Skeletal muscle tissue (tissue), 4 donors: ENCODE results near the gene TMEM245. TPM values are rescaled to one million over a fixed set of nuclear protein-coding genes. Genes with fewer than 3 reads are reported as not detected.

Experiments
- H3K27ac ChIP-seq: one replicate; pipeline ENCODE4 v1.7.0; 2013; ENCODE audit warnings: mild to moderate bottlenecking, low read depth, low read length, inconsistent platforms
- H3K27me3 ChIP-seq, 3 donors: one replicate each; pipeline ENCODE4 v1.7.0; 2013; ENCODE audit warnings: low read length in 3 of 3; ENCODE audit not compliant: control insufficient read depth in 3 of 3, insufficient read depth in 3 of 3
- H3K36me3 ChIP-seq, 3 donors: one replicate each; pipeline ENCODE4 v1.7.0; 2013; ENCODE audit warnings: low read length in 3 of 3; ENCODE audit not compliant: control insufficient read depth in 3 of 3, insufficient read depth in 3 of 3
- H3K4me1 ChIP-seq, 3 donors: one replicate each; pipeline ENCODE4 v1.7.0; 2013; ENCODE audit warnings: low read length in 3 of 3, mild to moderate bottlenecking in 3 of 3; ENCODE audit not compliant: control insufficient read depth in 3 of 3, insufficient read depth in 3 of 3
- H3K4me3 ChIP-seq, 3 donors: one replicate each; pipeline ENCODE4 v1.7.0; 2013; ENCODE audit warnings: low read length in 3 of 3
- H3K9ac ChIP-seq, 3 donors: one replicate each; pipeline ENCODE4 v1.7.0; 2013; ENCODE audit warnings: low read length in 3 of 3, mild to moderate bottlenecking in 3 of 3, moderate library complexity in 2 of 3, low read depth in 1 of 3
- H3K9me3 ChIP-seq, 3 donors: one replicate each; pipeline ENCODE4 v1.7.0; 2013; ENCODE audit warnings: low read length in 3 of 3; ENCODE audit not compliant: control insufficient read depth in 3 of 3
- total RNA-seq: library from RNA; depleted of rRNA; stranded (reverse); fragments of >200 nt; gene quantifications from one replicate; pipeline ENCODE4 v1.2.3, GENCODE V29; 2014
- donor health status: Osteomylitis.

TMEM245 gene
- total RNA-seq, 1 donor from 2014 or later: 62.6 TPM

DNA sequence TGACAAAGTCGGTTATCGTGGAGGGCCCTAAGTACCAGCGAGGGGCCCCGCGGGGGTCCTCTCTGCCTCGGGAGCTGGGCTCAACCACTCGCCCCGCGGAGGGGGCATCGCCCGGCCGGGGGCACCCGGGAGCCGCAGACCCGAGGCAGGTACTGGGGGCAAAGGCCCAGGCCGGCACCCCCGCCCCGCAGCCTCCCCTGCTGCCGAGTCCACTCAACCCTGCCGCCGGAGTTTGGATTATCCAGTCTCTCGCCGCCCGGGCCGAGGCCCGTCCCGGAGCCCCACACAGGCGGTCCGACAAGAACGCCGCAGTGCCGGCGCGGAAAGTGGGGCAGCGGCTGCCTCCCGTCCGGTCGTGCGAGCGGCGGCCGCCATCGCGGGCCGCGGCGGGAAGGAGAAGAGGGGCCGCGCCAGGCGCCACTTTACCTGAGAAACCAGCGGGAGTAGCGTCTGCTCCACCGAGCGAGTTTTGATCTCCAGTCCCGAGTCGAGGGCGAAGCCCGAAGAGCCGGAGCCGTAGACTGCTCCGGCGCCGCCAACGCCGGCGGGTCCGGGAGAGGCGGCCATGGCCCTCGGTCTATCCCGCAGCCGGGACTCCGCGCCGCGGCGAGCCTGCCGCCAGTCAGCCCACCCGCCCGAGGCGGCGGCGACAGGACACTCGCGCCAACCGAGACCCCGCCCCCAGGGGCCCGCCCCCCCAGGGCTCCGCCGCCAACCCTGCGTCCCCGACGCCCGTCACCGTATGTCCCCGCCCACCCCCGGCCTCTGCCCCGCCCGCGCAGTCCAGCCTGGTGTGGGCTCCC lies 106.7 kb downstream of the TMEM245 start, which contains the start of gene CTNNAL1:
Gene CTNNAL1, minus strand, starts transcription at position 624 of the 803 bp plus-strand sequence. Its CDS starts 57 bp downstream, at position 567.
- Histone ChIP-seq H3K36me3 (peaks cover 0 to 2% (median 0%) of the 10 kb centered on the region in 3 donors), H3K4me3 (peak within 1 kb of the TSS; percentile 81 to 87 (median 81)), H3K9me3 (no peaks in the 10 kb centered on the region), H3K4me1 (peaks cover 13 to 41% (median 28%) of the 10 kb centered on the region in 3 donors), H3K9ac (peak within 1 kb of the TSS; percentile 84 to 86 (median 85)), H3K27me3 (no peaks in the 10 kb centered on the region), H3K27ac (peak within 1 kb of the TSS; percentile 87)

DNA sequence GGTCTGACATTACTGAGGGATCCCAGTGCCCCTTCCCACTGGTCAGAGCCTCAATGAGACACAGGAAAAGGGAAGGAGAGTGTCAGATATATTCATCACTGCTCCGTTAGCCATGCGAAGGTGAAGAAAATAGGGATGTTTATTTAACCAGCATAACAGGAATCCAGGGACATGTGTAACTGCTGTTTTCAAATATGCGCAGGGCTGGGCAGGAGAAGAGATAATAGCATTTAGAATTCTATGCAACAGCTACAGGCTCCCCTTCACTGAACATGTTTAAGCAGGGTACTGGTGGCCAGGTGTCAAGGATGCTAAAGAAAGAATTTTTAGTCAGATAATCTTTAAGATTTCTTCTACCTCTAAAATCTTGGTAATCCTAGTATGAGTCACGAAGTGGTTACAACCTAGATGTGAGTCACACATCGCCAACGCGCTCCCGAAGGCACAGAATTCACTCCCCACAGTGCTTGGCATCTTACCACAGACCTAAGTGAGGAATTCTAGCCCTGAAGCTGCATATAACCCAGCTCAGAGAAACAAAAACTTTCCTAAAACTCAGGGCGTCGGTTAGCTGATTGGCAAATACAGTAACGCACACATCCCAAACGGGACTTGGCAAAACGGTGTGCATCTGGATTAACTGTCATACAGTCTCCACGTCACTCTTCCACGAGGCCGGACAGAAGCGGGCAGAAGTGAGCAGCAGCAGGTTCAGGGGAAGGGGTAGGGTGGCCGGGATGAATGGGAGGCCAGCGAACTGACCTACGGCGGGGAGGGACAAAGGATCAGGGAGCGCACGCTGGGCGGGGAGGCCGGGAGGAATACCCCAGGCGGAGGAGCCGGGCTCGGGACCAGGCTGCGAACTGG lies 107.5 kb downstream of the TMEM245 start:
- Histone ChIP-seq H3K9ac (peak overlapping the region; percentile 84 to 86 (median 85)), H3K36me3 (no peaks in the 10 kb centered on the region), H3K9me3 (no peaks in the 10 kb centered on the region), H3K27me3 (no peaks in the 10 kb centered on the region), H3K4me1 (peaks cover 11 to 35% (median 20%) of the 10 kb centered on the region in 3 donors), H3K27ac (peak overlapping the region; percentile 87), H3K4me3 (peak overlapping the region; percentile 79 to 87 (median 81))

DNA sequence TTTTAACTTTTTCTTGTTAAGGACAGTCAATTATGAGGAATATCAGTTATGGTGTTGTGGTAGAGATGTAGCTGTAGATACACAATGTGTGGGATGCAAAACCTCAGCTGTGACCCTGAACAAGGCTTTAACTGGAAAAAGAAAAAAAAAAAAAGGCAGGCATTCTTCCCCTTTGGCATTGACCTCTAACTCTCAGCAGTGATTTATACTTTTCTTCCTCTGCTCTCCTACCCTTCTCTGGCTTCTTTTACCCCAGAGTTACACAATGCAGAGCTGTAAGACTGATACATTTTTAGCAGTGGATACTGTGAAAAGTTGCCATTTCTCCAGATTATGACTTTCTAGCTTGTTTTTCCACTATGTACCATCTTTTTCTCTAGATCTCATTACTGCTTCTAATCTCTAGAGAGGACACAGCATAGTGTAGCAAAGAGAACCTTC lies 108.5 kb downstream of the TMEM245 start:
- Histone ChIP-seq H3K4me1 (peaks cover 11 to 31% (median 16%) of the 10 kb centered on the region in 3 donors), H3K27me3 (no peaks in the 10 kb centered on the region), H3K27ac (no peak overlapping the region), H3K4me3 (no peak overlapping the region), H3K9ac (no peak overlapping the region), H3K9me3 (no peaks in the 10 kb centered on the region), H3K36me3 (no peaks in the 10 kb centered on the region)

DNA sequence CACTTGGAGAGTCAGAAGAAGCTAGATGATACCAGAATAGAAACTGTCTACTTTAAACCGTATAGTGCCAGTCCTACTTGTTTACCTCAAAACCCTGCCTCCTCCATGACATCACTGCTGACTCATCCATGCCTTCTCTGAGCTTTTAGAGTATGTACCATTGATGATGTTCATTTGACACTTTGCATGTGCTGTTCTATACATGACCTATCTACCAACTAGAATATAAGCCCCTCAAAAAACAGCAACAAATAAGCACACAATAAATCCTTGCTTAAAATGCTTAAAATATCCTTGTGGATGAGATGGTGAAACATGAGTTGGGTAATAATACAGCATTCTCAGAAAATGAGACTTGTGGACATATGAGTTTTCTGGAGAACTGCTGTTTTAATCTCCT lies 109.0 kb downstream of the TMEM245 start:
- peaks cover 11 to 31% (median 16%) of the 10 kb centered on the region in 3 donors for H3K4me1 ChIP-seq
- no peaks in the 10 kb centered on the region for H3K9me3 ChIP-seq
- no peaks in the 10 kb centered on the region for H3K27me3 ChIP-seq
- H3K4me3 ChIP-seq: no peak overlapping the region
- H3K36me3 ChIP-seq: no peaks in the 10 kb centered on the region
- H3K9ac ChIP-seq: no peak overlapping the region
- no peak overlapping the region for H3K27ac ChIP-seq

DNA sequence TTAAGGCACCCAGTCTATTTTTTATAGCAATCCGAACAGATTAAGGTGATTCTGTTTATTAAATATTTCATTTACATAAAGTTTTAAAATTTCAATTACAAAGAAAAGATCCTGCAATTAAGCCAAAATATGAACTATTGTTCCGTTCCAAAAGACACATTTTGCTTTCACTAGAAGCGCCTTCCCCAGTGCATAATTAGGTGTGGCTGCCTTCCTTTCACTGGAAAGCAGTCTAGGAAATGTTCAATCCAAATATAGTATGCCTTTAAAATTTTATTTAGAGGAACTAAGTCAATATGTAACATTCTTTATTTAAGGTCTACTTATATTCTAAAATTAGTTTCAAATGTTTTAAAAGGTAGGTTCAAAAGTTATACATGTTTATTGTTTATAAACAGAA lies 114.1 kb downstream of the TMEM245 start:
- peaks cover 0 to 5% (median 3%) of the 10 kb centered on the region in 3 donors for H3K9me3 ChIP-seq
- H3K4me1 ChIP-seq: peaks cover 0 to 2% (median 0%) of the 10 kb centered on the region in 3 donors
- no peak overlapping the region for H3K4me3 ChIP-seq
- no peaks in the 10 kb centered on the region for H3K36me3 ChIP-seq
- H3K9ac ChIP-seq: no peak overlapping the region
- H3K27ac ChIP-seq: no peak overlapping the region
- H3K27me3 ChIP-seq: no peaks in the 10 kb centered on the region

DNA sequence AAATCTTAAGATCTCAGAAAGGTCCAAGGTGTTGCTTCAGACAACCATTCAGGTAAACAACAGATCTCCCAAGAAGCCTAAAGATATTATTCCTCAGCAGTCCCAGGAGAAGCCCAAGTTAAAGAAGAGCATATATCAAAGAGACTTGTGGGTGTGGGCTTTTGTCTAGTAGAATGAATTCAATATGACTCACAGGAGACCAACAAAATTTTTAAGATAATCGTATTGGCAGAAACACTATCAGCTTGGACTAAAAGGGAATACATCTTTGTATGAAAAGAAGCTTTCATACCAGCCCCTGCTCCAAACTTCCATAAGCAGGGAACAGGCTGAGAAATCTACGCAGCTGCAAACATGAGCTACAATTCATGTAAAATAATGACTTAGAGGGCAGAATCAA lies 116.6 kb downstream of the TMEM245 start:
- H3K9me3 ChIP-seq: peaks cover 0 to 5% (median 3%) of the 10 kb centered on the region in 3 donors
- no peak overlapping the region for H3K9ac ChIP-seq
- no peak overlapping the region for H3K4me3 ChIP-seq
- H3K36me3 ChIP-seq: no peaks in the 10 kb centered on the region
- no peak overlapping the region for H3K27ac ChIP-seq
- no peaks in the 10 kb centered on the region for H3K27me3 ChIP-seq
- H3K4me1 ChIP-seq: no peaks in the 10 kb centered on the region

DNA sequence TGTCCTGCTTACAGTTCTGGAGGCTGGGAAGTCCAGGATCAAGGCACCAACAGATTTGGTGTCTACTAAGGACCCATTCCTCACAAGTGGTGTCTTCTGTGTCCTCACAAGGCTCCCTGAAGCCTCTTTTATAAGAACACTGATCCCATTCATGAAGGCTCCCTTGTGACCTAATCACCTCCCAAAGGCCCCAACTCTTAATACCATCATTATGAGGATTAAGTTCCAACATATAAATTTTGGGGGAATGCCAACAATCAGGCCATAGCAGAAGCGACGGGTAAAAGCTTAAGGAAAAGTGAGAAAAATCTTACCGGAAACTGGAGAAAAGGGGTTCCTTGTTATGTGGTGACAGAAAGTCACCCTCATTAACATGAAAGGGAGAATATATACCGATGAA lies 117.6 kb downstream of the TMEM245 start:
- H3K36me3 ChIP-seq: no peaks in the 10 kb centered on the region
- H3K4me1 ChIP-seq: no peaks in the 10 kb centered on the region
- no peak overlapping the region for H3K4me3 ChIP-seq

DNA sequence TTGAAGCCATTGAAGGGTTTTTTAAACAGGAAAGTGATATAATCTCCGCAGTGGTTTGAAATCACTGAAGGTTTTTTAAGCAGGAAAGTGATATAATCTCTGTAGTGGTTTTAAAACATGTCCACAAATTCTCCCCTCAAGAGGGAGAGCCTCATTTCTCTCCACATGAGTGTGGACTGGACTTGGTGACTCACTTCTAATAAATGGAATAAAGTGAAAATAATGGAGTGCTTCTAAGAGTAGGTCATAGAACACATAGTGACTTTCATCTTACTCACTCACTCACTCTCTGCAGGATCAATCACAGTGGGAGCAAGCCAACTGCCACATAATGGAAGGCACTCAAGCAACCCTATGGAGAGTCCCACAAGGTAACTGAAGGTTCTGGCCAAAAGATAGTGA lies 118.5 kb downstream of the TMEM245 start:
- Histone ChIP-seq H3K9ac (no peak overlapping the region), H3K36me3 (no peaks in the 10 kb centered on the region), H3K9me3 (peaks cover 0 to 5% (median 3%) of the 10 kb centered on the region in 3 donors), H3K27me3 (no peaks in the 10 kb centered on the region), H3K4me3 (no peak overlapping the region), H3K4me1 (peaks cover 0 to 1% (median 0%) of the 10 kb centered on the region in 3 donors), H3K27ac (no peak overlapping the region)

More for the DNA sequence above, 117.6 kb downstream of the TMEM245 start:
- H3K9ac ChIP-seq: no peak overlapping the region
- peaks cover 0 to 5% (median 3%) of the 10 kb centered on the region in 3 donors for H3K9me3 ChIP-seq
- no peaks in the 10 kb centered on the region for H3K27me3 ChIP-seq
- no peak overlapping the region for H3K27ac ChIP-seq

DNA sequence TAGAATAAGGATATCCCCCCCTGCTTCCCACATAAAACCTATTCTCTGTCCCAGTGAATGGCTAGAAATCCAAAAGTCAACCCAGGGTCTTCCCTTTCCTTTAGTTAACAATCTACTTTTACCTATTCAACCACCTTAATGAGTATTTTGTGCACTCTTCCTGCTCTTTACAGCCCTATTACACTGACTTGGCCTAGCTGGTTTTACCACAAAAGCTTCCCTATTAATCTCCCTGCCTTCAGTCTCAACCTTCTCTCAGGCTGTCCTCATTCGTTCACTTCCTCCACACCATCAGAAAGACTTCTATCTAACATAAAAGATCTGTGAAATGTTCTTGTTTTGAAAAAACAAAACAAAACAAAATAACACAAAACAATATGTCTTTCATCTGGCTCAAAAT lies 122.6 kb downstream of the TMEM245 start:
- no peaks in the 10 kb centered on the region for H3K36me3 ChIP-seq
- H3K9ac ChIP-seq: no peak overlapping the region
- peaks cover 0 to 2% (median 0%) of the 10 kb centered on the region in 3 donors for H3K4me1 ChIP-seq
- H3K27me3 ChIP-seq: no peaks in the 10 kb centered on the region
- peak overlapping the region; percentile 20 for H3K27ac ChIP-seq
- H3K9me3 ChIP-seq: no peaks in the 10 kb centered on the region
- no peak overlapping the region for H3K4me3 ChIP-seq
